SK-N-SH (cell line): ENCODE measurements around the gene NOTCH3. TPM values are rescaled to one million over a fixed set of nuclear protein-coding genes. Genes with fewer than 3 reads are reported as not detected.

Experiments
- CTCF ChIA-PET: fragments of 300-600, 350-600 bp; formaldehyde crosslinking; extraction: SDS; loops from one replicate; lab custom pipeline; 2021; lab: Yijun Ruan, JAX
- POLR2A ChIA-PET: fragments of 350-600 bp; sonication (Branson Sonifier 250); formaldehyde crosslinking; extraction: SDS; loops from one replicate; lab custom pipeline; 2020; ENCODE audit warnings: antibody characterized with exemption, inconsistent platforms; lab: Yijun Ruan, JAX
- DNase-seq: peaks from one replicate; pipeline ENCODE4 v3.0.0; 2012
- H2AFZ ChIP-seq: fragments of 200-600 bp; sonication (generic); 2 replicates; pipeline ENCODE4 v1.8.1; 2016; ENCODE audit warnings: antibody characterized with exemption, mild to moderate bottlenecking, low read depth
- H3F3A ChIP-seq: fragments of 200-600 bp; sonication (generic); replicated peaks from 2 replicates; pipeline ENCODE3; 2016; ENCODE audit warnings: antibody characterized with exemption, mild to moderate bottlenecking; ENCODE audit not compliant: insufficient read depth
- H3K27ac ChIP-seq, 2 experiments: fragments of 200-500 bp in 1 of 2; fragments of 200-600 bp in 1 of 2; sonication (Bioruptor generic) in 1 of 2; sonication (generic), shearing (Covaris generic) in 1 of 2; 2 replicates each; pipeline versions ENCODE4 v1.5.1 to v1.6.1; 2014 to 2016; ENCODE audit warnings: low read depth in 2 of 2, inconsistent platforms in 1 of 2, low read length in 1 of 2, mild to moderate bottlenecking in 1 of 2, mixed read lengths in 1 of 2
- H3K27me3 ChIP-seq: fragments of 200-600 bp; sonication (generic), shearing (Covaris generic); 2 replicates; pipeline ENCODE4 v1.6.1; 2016; ENCODE audit warnings: mixed run types; ENCODE audit not compliant: insufficient read depth
- H3K36me3 ChIP-seq, 2 experiments: fragments of 200-500 bp in 1 of 2; fragments of 200-600 bp in 1 of 2; sonication (Bioruptor generic) in 1 of 2; sonication (generic) in 1 of 2; replicated peaks in 1 of 2; 2 replicates each; pipeline versions ENCODE3 to v1.5.1; 2014 to 2016; ENCODE audit warnings: low read length in 1 of 2, mild to moderate bottlenecking in 1 of 2; ENCODE audit not compliant: insufficient read depth in 2 of 2, control insufficient read depth in 1 of 2
- H3K4me1 ChIP-seq, 2 experiments: fragments of 200-500 bp in 1 of 2; fragments of 200-600 bp in 1 of 2; sonication (Bioruptor generic) in 1 of 2; sonication (generic), shearing (Covaris generic) in 1 of 2; 2 replicates each; pipeline versions ENCODE4 v1.5.1 to v1.6.1; 2014 to 2016; ENCODE audit warnings: low read depth in 1 of 2, low read length in 1 of 2, mixed run types in 1 of 2; ENCODE audit not compliant: insufficient read depth in 2 of 2, control insufficient read depth in 1 of 2
- H3K4me2 ChIP-seq: fragments of 200-600 bp; sonication (generic), shearing (Covaris generic); 2 replicates; pipeline ENCODE4 v1.6.1; 2017; ENCODE audit warnings: mixed run types
- H3K4me3 ChIP-seq, 2 experiments: fragments of 200-500 bp in 1 of 2; fragments of 200-600 bp in 1 of 2; sonication (Bioruptor generic) in 1 of 2; sonication (generic), shearing (Covaris generic) in 1 of 2; 2 replicates each; pipeline versions ENCODE4 v1.5.1 to v1.8.1; 2014 to 2016; ENCODE audit warnings: low read depth in 2 of 2, inconsistent platforms in 1 of 2, low read length in 1 of 2, mild to moderate bottlenecking in 1 of 2, mixed read lengths in 1 of 2, moderate library complexity in 1 of 2
- H3K79me2 ChIP-seq: fragments of 200-600 bp; sonication (generic); 2 replicates; pipeline ENCODE4 v1.8.1; 2017; ENCODE audit warnings: mild to moderate bottlenecking; ENCODE audit not compliant: insufficient read depth
- H3K9ac ChIP-seq: fragments of 200-600 bp; sonication (generic); 2 replicates; pipeline ENCODE4 v1.6.1; 2017; ENCODE audit warnings: mixed run types
- H3K9me2 ChIP-seq: fragments of 200-600 bp; sonication (generic); 2 replicates; pipeline ENCODE4 v1.6.1; 2017; ENCODE audit warnings: mixed run types
- H3K9me3 ChIP-seq: fragments of 200-600 bp; sonication (generic); 2 replicates; pipeline ENCODE4 v1.6.1; 2017; ENCODE audit warnings: mixed run types, mild to moderate bottlenecking, moderate library complexity
- H4K20me1 ChIP-seq: fragments of 200-600 bp; sonication (generic); 2 replicates; pipeline ENCODE4 v1.6.1; 2017; ENCODE audit warnings: mild to moderate bottlenecking, mixed run types; ENCODE audit not compliant: insufficient read depth
- EZH2phosphoT487 ChIP-seq: fragments of 200-600 bp; sonication (generic); IDR thresholded peaks from 2 replicates; pipeline ENCODE4 v1.6.1; 2017; ENCODE audit warnings: low read depth, mixed run types, mild to moderate bottlenecking, antibody characterized with exemption, moderate library complexity, borderline replicate concordance
- FOXM1 ChIP-seq: IDR thresholded peaks from 2 replicates; pipeline ENCODE4 v1.4.0; 2012; ENCODE audit warnings: low read depth, mild to moderate bottlenecking
- GABPA ChIP-seq: IDR thresholded peaks from 2 replicates; pipeline ENCODE4 v1.4.0; 2012; ENCODE audit warnings: low read depth, mild to moderate bottlenecking
- GATA2 ChIP-seq: sonication (generic); formaldehyde crosslinking; IDR thresholded peaks from 2 replicates; pipeline ENCODE4 v1.5.0; 2020; ENCODE audit warnings: mild to moderate bottlenecking, missing genetic modification reagents
- MEF2A ChIP-seq: IDR thresholded peaks from 2 replicates; pipeline ENCODE4 v1.4.0; 2012; ENCODE audit warnings: low read depth, borderline replicate concordance
- RCOR1 ChIP-seq: fragments of 150-350 bp; IDR thresholded peaks from 2 replicates; pipeline ENCODE4 v1.6.1; 2017; ENCODE audit warnings: antibody characterized with exemption, low read length
- RFX5 ChIP-seq: IDR thresholded peaks from 2 replicates; pipeline ENCODE4 v1.6.1; 2012; ENCODE audit warnings: mild to moderate bottlenecking, improper control_type of control experiment, low read length
- RXRA ChIP-seq: IDR thresholded peaks from 2 replicates; pipeline ENCODE4 v1.4.0; 2012; ENCODE audit warnings: low read depth, mild to moderate bottlenecking, borderline replicate concordance
- TCF12 ChIP-seq: IDR thresholded peaks from 2 replicates; pipeline ENCODE4 v1.4.0; 2012
- WGBS: methylation state at CpG from one replicate; pipeline ENCODE4 v1.1.6; 2017; ENCODE audit warnings: low lambda C conversion rate; 5-methylcytosine and 5-hydroxymethylcytosine counted together
- polyA plus RNA-seq, 3 experiments: library from polyadenylated mRNA; depleted of rRNA; stranded (reverse); fragments of >200 nt; gene quantifications; 2 replicates each; pipeline ENCODE4 v1.2.3, GENCODE V29; 2012
- TF ChIP-seq, protein P1 (sequence below): fragments of 200-600 bp; sonication (generic); IDR thresholded peaks from 2 replicates; pipeline ENCODE4 v1.6.1; 2017; ENCODE audit warnings: antibody characterized with exemption, mild to moderate bottlenecking, moderate library complexity
- TF ChIP-seq, protein P2 (sequence below): IDR thresholded peaks from 2 replicates; pipeline ENCODE4 v1.6.1; 2012; ENCODE audit warnings: mild to moderate bottlenecking, low read depth, low read length, moderate library complexity

The NOTCH3 gene
- polyA plus RNA-seq, 1 of the 3 experiments (the other 2 are of a cell fraction) = 7.0 TPM

DNA sequence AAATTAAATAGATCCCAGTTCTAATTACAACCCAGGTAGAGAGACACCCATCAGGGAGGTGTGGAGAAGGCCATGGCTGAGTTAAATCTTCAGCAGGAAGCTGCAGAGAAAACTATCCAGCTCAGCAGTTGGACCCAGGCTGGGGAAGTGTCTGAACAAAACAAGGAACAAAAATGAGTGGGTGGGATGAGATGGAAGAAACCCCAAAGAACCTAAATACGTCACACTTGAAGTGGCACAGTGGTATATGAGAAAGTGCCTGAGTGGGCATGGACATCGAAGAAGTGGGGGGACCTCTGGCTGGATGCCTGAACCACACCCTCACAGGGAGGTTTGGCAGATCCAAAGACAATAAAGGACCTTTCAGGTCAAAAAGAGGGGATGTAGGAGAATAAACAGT lies 35.0 kb upstream of the NOTCH3 start:
- Histone ChIP-seq H3K4me3 (no peak overlapping the region), H4K20me1 (no peaks in the 10 kb centered on the region), H3K79me2 (0 out of 2 replicates have a peak, but pooled peaks cover 6% of the 10 kb centered on the region), H3K27ac (no peak overlapping the region), H3K36me3 (peaks cover 7 to 50% of the 10 kb centered on the region in 2 experiments), H3K9me2 (no peaks in the 10 kb centered on the region), H3K4me2 (no peak overlapping the region), H3K9me3 (no peaks in the 10 kb centered on the region), H3K27me3 (no peaks in the 10 kb centered on the region), H3F3A (peaks cover 7% of the 10 kb centered on the region), H2AFZ (no peak overlapping the region), H3K9ac (no peak overlapping the region), H3K4me1 (peaks cover 0 to under 1% of the 10 kb centered on the region in 2 experiments; a peak in 1 of 4 replicates)
- no peak for TF ChIP-seq EZH2phosphoT487
- TF ChIP-seq RCOR1 = no peak
- no peak for TF ChIP-seq RFX5
- TF ChIP-seq MEF2A = no peak
- TF ChIP-seq TCF12 = no peak
- no peak for TF ChIP-seq GABPA
- TF ChIP-seq, protein P1, sequence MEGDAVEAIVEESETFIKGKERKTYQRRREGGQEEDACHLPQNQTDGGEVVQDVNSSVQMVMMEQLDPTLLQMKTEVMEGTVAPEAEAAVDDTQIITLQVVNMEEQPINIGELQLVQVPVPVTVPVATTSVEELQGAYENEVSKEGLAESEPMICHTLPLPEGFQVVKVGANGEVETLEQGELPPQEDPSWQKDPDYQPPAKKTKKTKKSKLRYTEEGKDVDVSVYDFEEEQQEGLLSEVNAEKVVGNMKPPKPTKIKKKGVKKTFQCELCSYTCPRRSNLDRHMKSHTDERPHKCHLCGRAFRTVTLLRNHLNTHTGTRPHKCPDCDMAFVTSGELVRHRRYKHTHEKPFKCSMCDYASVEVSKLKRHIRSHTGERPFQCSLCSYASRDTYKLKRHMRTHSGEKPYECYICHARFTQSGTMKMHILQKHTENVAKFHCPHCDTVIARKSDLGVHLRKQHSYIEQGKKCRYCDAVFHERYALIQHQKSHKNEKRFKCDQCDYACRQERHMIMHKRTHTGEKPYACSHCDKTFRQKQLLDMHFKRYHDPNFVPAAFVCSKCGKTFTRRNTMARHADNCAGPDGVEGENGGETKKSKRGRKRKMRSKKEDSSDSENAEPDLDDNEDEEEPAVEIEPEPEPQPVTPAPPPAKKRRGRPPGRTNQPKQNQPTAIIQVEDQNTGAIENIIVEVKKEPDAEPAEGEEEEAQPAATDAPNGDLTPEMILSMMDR = no peak
- TF ChIP-seq GATA2 = no peak
- ChIA-PET CTCF (interaction anchor here (1.1 kb wide), 1 partner anchor 17 kb away, joined by 3 read pairs; no protein-coding TSS in a partner anchor), POLR2A (no interaction called here)
- 85% methylated on average over 2 of the region's 2 CpGs for WGBS
- no peak for DNase-seq

DNA sequence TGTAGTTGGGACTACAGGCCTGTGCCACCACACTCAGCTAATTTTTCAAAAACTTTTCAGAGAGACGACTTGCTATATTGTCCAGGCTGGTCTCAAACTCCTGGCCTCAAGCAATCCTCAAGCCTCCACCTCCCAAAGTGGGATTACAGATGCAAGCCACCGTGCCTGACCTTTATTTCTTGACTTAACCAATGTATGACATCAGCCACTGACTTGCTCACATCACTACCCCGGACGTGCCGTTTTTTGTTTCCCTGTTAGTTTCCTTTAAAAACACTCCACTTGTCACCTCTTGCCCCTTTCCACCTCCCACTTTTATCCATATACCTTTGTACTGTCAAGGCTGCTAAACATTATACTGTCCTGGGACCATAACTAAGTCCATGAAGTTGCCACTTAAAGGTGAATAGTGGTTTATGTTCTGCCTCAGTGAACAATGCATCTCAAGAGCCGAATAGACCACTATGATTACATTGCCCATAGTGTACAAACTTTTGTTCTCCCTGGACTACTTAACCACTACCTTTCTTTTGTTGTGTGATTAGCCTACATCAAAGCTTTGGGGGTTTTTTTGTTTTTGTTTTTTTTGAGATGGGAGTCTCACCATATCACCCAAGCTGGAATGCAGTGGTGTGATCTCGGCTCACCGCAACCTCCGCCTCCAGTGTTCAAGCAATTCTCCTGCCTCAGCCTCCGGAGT lies 33.8 kb upstream of the NOTCH3 start:
- no peak overlapping the region for H3K27ac ChIP-seq
- no peaks in the 10 kb centered on the region for H3K9me3 ChIP-seq
- H3K4me2 ChIP-seq = no peak overlapping the region
- H3K79me2 ChIP-seq = 0 out of 2 replicates have a peak, but pooled peaks cover 6% of the 10 kb centered on the region
- 82% methylated on average over 10 of the region's 10 CpGs for WGBS
- H3K27me3 ChIP-seq = no peaks in the 10 kb centered on the region
- H3K9ac ChIP-seq = no peak overlapping the region
- DNase-seq = no peak
- no peak overlapping the region for H3K4me3 ChIP-seq
- peaks cover 7 to 38% of the 10 kb centered on the region in 2 experiments for H3K36me3 ChIP-seq
- H4K20me1 ChIP-seq = no peaks in the 10 kb centered on the region
- H2AFZ ChIP-seq = no peak overlapping the region
- H3K4me1 ChIP-seq = no peaks in the 10 kb centered on the region
- H3K9me2 ChIP-seq = no peaks in the 10 kb centered on the region
- CTCF ChIA-PET = no interaction called here
- TF ChIP-seq RXRA (no peak), RFX5 (no peak), FOXM1 (no peak)
- TF ChIP-seq, protein P2, sequence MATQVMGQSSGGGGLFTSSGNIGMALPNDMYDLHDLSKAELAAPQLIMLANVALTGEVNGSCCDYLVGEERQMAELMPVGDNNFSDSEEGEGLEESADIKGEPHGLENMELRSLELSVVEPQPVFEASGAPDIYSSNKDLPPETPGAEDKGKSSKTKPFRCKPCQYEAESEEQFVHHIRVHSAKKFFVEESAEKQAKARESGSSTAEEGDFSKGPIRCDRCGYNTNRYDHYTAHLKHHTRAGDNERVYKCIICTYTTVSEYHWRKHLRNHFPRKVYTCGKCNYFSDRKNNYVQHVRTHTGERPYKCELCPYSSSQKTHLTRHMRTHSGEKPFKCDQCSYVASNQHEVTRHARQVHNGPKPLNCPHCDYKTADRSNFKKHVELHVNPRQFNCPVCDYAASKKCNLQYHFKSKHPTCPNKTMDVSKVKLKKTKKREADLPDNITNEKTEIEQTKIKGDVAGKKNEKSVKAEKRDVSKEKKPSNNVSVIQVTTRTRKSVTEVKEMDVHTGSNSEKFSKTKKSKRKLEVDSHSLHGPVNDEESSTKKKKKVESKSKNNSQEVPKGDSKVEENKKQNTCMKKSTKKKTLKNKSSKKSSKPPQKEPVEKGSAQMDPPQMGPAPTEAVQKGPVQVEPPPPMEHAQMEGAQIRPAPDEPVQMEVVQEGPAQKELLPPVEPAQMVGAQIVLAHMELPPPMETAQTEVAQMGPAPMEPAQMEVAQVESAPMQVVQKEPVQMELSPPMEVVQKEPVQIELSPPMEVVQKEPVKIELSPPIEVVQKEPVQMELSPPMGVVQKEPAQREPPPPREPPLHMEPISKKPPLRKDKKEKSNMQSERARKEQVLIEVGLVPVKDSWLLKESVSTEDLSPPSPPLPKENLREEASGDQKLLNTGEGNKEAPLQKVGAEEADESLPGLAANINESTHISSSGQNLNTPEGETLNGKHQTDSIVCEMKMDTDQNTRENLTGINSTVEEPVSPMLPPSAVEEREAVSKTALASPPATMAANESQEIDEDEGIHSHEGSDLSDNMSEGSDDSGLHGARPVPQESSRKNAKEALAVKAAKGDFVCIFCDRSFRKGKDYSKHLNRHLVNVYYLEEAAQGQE = no peak
- TF ChIP-seq, all 33 proteins: peak for 0
- peaks cover 7% of the 10 kb centered on the region for H3F3A ChIP-seq
- POLR2A ChIA-PET = no interaction called here
